ENCODE measurements around the gene PEA15. TPM values are rescaled to one million over a fixed set of nuclear protein-coding genes. Genes with fewer than 3 reads are reported as not detected.

The PEA15 gene
- total RNA-seq, 1 donor from 2014 or later = 175 TPM

DNA sequence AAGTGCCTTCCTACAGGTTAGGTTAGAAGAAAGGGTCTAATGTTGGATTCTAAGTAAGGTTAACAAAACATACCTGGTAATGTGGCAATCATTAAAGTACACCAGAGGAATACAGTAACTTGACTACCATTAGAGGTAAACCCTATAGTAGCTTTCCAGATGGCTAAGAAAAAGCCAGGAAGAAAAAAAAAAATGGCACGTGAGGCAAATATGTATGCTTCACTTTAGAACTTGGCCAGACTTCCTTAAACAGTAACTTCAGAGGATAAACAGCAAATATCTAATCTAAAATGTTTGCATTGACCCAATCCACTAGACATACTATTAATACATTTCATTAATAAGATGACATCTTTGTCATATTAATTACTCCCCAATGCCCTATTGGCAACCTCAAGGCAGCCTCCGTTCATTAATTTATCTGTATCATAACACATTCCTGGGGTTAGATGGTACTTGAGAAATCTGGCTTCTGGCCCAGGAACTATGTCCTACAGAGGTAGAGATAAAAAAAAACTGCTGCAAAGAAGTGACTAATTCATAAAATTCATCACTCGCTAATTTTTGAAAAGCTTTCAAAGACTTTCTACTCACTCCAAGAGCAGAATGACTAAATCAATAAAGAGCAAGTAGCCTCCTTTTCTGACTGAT lies 51.3 kb downstream of the PEA15 start:
- ATAC-seq (no peak), DNase-seq (no peak)
- H3K36me3 ChIP-seq = peaks cover 13% of the 10 kb centered on the region
- H3K4me1 ChIP-seq = peaks cover 43% of the 10 kb centered on the region
- H3K27me3 ChIP-seq = no peaks in the 10 kb centered on the region
- peak overlapping the region; percentile 8 for H3K27ac ChIP-seq
- H3K9me3 ChIP-seq = no peaks in the 10 kb centered on the region
- TF ChIP-seq, protein P1, sequence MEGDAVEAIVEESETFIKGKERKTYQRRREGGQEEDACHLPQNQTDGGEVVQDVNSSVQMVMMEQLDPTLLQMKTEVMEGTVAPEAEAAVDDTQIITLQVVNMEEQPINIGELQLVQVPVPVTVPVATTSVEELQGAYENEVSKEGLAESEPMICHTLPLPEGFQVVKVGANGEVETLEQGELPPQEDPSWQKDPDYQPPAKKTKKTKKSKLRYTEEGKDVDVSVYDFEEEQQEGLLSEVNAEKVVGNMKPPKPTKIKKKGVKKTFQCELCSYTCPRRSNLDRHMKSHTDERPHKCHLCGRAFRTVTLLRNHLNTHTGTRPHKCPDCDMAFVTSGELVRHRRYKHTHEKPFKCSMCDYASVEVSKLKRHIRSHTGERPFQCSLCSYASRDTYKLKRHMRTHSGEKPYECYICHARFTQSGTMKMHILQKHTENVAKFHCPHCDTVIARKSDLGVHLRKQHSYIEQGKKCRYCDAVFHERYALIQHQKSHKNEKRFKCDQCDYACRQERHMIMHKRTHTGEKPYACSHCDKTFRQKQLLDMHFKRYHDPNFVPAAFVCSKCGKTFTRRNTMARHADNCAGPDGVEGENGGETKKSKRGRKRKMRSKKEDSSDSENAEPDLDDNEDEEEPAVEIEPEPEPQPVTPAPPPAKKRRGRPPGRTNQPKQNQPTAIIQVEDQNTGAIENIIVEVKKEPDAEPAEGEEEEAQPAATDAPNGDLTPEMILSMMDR (IDR thresholded peaks at IDR 0.05) = no peak
- no peak overlapping the region for H3K4me3 ChIP-seq
- intact Hi-C loops (cut with DNase I) = loop anchor here (10.0 kb wide), 1 partner anchor 62 kb away; the partner anchor contains the start of gene CASQ1

GRCh38 chr1:160257411-160258015 lies 52.3 kb downstream of the PEA15 start:
- H3K27me3 ChIP-seq = no peaks in the 10 kb centered on the region
- DNase-seq (no peak), ATAC-seq (no peak)
- intact Hi-C loops (cut with DNase I) = loop anchor here (10.0 kb wide), 1 partner anchor 63 kb away; the partner anchor contains the start of gene CASQ1
- peaks cover 40% of the 10 kb centered on the region for H3K4me1 ChIP-seq
- peaks cover 13% of the 10 kb centered on the region for H3K36me3 ChIP-seq
- no peak overlapping the region for H3K4me3 ChIP-seq
- TF ChIP-seq, protein P1 (IDR thresholded peaks at IDR 0.05) = no peak
- H3K9me3 ChIP-seq = no peaks in the 10 kb centered on the region
- H3K27ac ChIP-seq = no peak overlapping the region

DNA sequence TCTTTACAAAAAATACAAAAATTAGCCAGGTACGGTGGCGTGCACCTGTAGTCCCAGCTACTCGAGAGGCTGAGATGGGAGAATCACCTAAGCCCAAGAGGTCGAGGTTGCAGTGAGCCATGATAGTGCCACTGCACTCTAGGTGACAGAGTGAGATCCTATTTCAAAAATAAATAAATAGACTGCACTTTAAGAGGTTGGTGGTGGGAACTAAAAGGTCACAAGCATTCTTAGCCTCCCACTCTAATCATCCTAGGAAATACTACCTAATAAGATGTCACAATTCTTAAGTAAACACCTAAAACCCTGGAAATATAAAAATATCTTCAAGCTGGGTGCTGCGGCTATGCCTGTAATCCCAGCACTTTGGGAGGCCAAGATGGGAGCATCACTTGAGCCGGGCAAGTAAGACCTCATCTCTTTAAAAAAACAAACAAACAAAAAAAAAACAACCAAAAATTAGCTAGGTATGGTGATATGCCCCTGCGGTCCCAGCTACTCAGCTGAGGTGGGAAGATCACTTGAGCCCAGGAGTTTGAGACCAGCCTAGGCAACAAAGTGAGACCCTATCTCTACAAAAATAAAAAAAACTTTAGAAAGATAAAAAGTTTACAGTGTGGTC lies 53.1 kb downstream of the PEA15 start:
- Histone ChIP-seq H3K27ac (no peak overlapping the region), H3K9me3 (no peaks in the 10 kb centered on the region), H3K4me3 (no peak overlapping the region), H3K36me3 (peaks cover 13% of the 10 kb centered on the region), H3K27me3 (no peaks in the 10 kb centered on the region), H3K4me1 (peaks cover 43% of the 10 kb centered on the region)
- DNase-seq (no peak), ATAC-seq (no peak)
- TF ChIP-seq, protein P1 (IDR thresholded peaks at IDR 0.05) = no peak
- intact Hi-C loops (cut with DNase I) = loop anchor here (10.0 kb wide), 1 partner anchor 63 kb away; the partner anchor contains the start of gene CASQ1

DNA sequence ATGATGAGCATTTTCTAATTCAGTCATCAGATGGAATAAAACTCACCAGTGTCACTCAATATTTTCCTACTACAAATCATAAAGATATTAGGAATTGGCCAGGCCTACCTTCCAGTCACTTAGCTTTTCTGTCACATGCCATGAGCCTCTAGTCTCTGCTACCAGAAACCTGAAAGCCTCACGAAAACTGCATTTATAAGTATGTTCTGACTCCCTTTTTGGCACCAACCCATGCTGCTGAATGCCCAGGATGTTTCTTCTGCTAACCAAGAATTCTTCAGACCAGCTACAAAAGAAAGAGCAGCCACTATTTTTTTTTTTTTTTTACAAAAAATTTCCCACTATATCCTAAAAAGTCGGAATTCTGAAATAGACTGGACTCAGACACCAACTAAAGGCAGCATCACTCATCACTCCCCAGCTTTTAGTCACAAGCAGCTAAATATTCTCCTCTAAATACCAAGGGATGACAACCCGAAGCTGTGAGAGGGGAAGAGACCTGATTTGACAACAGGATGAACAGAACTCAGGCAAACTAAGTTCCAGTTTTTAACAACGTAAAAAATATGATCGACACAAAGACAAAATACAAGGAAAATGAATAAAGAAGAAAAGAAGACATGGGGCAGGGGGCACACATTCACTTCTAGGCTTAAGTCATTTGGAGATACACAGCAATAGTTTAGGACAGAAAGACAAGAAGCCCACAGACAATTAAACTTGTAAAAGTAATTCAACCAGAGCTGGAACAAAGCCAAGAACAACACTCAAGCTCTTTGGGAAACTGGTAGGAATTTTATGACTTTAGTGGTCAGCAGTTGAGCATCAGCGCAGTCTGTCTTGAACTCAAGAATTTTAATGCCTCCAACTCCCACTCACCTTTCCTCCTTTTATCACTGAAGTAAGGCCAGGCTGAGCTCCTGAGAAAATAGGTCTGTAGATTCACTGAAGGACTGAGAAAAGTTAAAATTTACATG lies 55.5 kb downstream of the PEA15 start:
- peak overlapping the region; percentile 97 for H3K27ac ChIP-seq
- H3K36me3 ChIP-seq = peaks cover 8% of the 10 kb centered on the region
- intact Hi-C loops (cut with DNase I) = no loop called here
- H3K4me1 ChIP-seq = peaks cover 43% of the 10 kb centered on the region
- ATAC-seq = no peak
- H3K9me3 ChIP-seq = no peaks in the 10 kb centered on the region
- TF ChIP-seq, protein P1 (IDR thresholded peaks at IDR 0.05) = no peak
- H3K27me3 ChIP-seq = no peaks in the 10 kb centered on the region
- no peak for DNase-seq
- H3K4me3 ChIP-seq = peak overlapping the region; percentile 91

- TF ChIP-seq, protein P1 (IDR thresholded peaks at IDR 0.05) = no peak
- peaks cover 8% of the 10 kb centered on the region for H3K36me3 ChIP-seq
- intact Hi-C loops (cut with DNase I) = no loop called here
- ATAC-seq (peak; percentile 22), DNase-seq (no peak)
- H3K27ac ChIP-seq = peak overlapping the region; percentile 97
- no peaks in the 10 kb centered on the region for H3K9me3 ChIP-seq
- peak overlapping the region; percentile 91 for H3K4me3 ChIP-seq
- peaks cover 38% of the 10 kb centered on the region for H3K4me1 ChIP-seq
- H3K27me3 ChIP-seq = no peaks in the 10 kb centered on the region
Measured at GRCh38 chr1:160261556-160261892, 56.3 kb downstream of the PEA15 start.
